HG02798 (cell line): Measurements from ENCODE around the gene TNS1.

Experiments used
- ATAC-seq: cut with Tn5 transposase; IDR thresholded peaks from one replicate; pipeline ENCODE4 v1.9.1; 2021; ENCODE audit warnings: mild to moderate bottlenecking; ENCODE audit not compliant: unreplicated experiment, poor library complexity

Gene TNS1

GRCh38 chr2:217903142-217903858, 99.5 kb downstream of the TNS1 start:
- no peak for ATAC-seq

GRCh38 chr2:217902379-217903141, 100.2 kb downstream of the TNS1 start:
- ATAC-seq: no peak

- no peak for ATAC-seq
These were observed 100.9 kb downstream of the TNS1 start for GRCh38 chr2:217901835-217902378.

GRCh38 chr2:217901400-217901799, 101.4 kb downstream of the TNS1 start:
- no peak for ATAC-seq

GRCh38 chr2:217900780-217901360, 101.9 kb downstream of the TNS1 start:
- ATAC-seq: no peak

GRCh38 chr2:217900010-217900779, 102.6 kb downstream of the TNS1 start:
- no peak for ATAC-seq

- peak; percentile 62 for ATAC-seq
These were observed 103.4 kb downstream of the TNS1 start for GRCh38 chr2:217899231-217900009.

DNA sequence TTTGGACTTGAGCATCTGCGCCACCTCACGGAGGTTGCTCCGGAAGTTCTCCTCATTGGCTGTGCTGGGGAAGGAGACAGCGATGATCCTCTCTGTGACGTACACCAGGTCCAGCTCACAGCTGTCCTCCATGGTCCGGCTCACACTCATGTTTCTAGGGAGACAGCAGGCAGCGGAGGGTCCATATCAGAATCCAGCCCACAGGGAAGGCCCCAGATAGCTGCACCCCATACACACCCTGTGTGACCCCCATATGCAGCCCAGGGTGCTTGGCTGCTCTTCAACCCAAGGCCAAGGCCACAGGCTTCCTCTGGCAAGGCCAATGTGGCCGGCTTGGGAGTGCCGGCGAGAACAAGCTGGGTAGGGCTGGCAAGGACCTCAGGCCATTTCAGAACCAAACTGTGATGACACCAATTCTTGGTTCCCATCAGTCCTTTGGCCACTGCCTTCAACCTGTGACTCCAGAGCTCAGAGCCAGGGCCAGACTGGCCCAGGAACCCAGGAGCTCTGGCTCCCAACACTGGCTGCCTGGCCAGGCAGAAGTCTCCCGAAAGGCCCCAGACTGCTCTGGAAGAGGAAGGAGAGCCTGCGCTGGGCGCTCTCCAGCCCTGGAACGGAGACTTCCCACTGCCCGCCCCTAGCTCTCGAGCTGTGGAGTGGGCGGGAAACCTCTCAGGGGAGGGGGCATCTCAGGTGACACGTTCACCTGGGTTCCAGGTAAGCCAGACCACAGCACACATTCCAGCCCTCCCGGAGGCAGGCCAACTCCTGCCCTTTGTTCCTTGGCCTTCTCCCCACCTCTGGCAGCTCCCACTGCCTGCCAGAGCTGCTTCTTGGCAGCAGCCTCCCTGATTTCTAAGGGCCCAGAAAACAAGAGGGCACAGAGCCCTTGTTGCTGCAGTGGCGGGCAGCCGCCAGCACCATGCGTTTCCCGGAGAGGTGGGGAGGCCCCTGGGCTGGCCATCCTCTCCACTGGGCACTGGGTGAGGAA, 104.7 kb downstream of the TNS1 start:
- ATAC-seq: no peak

DNA sequence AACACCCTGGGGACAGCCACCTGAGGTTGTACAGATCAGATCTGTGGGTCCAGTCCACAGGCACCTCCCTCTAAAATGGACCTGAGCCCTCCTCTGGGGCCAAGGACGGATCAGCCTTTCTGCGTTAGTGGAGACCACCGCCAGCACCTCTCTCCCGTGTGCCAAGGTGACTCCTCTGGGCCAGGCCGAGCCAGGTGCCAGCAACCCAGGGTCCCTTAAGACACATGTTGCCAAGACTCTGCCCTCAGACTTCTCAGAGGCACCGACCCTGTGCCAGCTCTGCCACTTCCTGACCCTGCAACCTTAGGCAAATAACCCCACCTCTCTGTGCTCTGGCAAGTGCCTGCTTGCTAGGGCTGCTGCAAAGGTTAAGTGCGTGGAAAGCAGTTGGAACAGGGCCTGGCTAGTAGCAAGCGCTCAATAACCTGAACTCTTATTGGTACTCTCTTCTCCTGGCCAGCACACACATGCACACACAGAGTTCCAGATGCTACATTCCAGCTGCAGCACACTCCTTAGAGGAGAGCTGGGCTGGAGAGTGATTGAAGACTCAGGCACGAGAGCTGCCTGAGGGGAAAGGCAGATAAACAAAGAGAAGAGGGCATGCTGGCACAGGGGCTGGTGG, 105.6 kb downstream of the TNS1 start:
- ATAC-seq: no peak

GRCh38 chr2:217895070-217895635, 107.6 kb downstream of the TNS1 start:
- no peak for ATAC-seq

GRCh38 chr2:217893440-217893839, 109.4 kb downstream of the TNS1 start:
- ATAC-seq: no peak

- no peak for ATAC-seq
These were observed 110.2 kb downstream of the TNS1 start for GRCh38 chr2:217892560-217892959.

GRCh38 chr2:217890445-217890844, 112.3 kb downstream of the TNS1 start:
- no peak for ATAC-seq

DNA sequence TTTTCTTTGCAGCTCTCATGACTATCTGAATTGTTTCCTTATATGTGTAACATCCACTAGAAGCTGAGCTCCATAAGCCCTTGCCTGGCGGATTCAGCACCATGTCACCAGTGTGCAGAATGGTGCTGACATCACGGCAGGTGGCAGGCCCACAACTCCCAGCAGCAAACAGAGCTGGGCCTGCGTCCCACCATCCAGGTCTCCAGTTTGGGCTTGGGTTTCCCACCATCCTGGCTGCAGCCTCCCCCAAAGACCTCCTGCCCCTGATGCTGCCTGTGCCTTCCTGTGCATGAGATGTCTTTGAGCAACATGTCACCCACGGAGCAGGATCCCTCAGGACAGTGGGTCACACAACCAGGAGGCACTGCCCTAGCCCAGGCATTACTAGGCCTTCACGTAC, 113.1 kb downstream of the TNS1 start:
- no peak for ATAC-seq

- no peak for ATAC-seq
These were observed 114.7 kb downstream of the TNS1 start for GRCh38 chr2:217887841-217888701.

DNA sequence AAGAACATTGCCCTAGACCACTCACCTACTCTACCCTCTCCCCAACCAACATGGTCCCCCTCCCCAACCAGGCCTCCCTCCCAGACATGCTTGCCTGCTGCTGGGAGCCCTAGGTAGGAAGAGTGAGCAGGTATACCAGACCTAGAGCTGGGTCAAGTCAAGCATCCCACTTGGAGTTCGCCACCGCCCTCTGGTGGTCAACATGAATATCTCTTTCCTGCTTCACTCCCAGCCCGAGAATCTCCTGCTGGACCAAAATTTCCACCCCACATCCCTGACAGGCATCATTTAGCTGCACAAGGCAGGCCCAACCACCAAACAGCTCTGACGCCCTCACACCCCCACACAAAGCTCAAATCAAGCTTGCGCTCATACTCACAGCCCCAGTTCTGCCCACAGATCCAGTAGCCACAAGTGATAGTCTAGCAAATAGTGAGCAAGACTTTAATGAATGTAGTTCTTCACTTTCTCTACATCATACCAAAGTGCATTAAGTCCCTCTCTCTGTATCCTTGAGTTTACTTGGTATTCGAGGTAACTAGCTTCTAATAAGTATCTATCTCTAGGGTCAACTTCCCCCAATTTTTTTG, 116.0 kb downstream of the TNS1 start:
- peak; percentile 80 for ATAC-seq
